Ishikawa (cell line): ENCODE data around the gene FOXO6.
A peak's percentile ranks its signal among the peaks of the same experiment; 100 is the strongest.

Source experiments
- CEBPB ChIP-seq: IDR thresholded peaks from 2 replicates; pipeline ENCODE4 v1.6.1; 2012
- CREB1 ChIP-seq: IDR thresholded peaks from 2 replicates; pipeline ENCODE4 v1.6.1; 2012; ENCODE audit warnings: low read depth
- EGR1 ChIP-seq: IDR thresholded peaks from 2 replicates; pipeline ENCODE4 v1.6.1; 2012
- EP300 ChIP-seq: IDR thresholded peaks from 2 replicates; pipeline ENCODE4 v1.6.1; 2012; ENCODE audit warnings: borderline replicate concordance
- FOXM1 ChIP-seq: IDR thresholded peaks from 2 replicates; pipeline ENCODE4 v1.6.1; 2012; ENCODE audit warnings: low read depth, borderline replicate concordance
- MAX ChIP-seq: IDR thresholded peaks from 2 replicates; pipeline ENCODE4 v1.6.1; 2012
- NFIC ChIP-seq: IDR thresholded peaks from 2 replicates; pipeline ENCODE4 v1.6.1; 2012
- RAD21 ChIP-seq: IDR thresholded peaks from 2 replicates; pipeline ENCODE4 v1.6.1; 2012; ENCODE audit warnings: low read depth
- REST ChIP-seq: IDR thresholded peaks from 2 replicates; pipeline ENCODE4 v1.6.1; 2012; ENCODE audit warnings: low read depth, mild to moderate bottlenecking
- TAF1 ChIP-seq: IDR thresholded peaks from 2 replicates; pipeline ENCODE4 v1.6.1; 2012; ENCODE audit warnings: low read depth, mild to moderate bottlenecking
- TCF12 ChIP-seq: IDR thresholded peaks from 2 replicates; pipeline ENCODE4 v1.6.1; 2012; ENCODE audit warnings: low read depth
- TEAD4 ChIP-seq: IDR thresholded peaks from 2 replicates; pipeline ENCODE4 v1.6.1; 2012
- YY1 ChIP-seq: IDR thresholded peaks from 2 replicates; pipeline ENCODE4 v1.6.1; 2012; ENCODE audit warnings: low read depth
- ZBTB7A ChIP-seq: IDR thresholded peaks from 2 replicates; pipeline ENCODE4 v1.6.1; 2012; ENCODE audit warnings: low read depth
- TF ChIP-seq, protein P1 (sequence below): IDR thresholded peaks from 2 replicates; pipeline ENCODE4 v1.6.1; 2012

Gene FOXO6

DNA sequence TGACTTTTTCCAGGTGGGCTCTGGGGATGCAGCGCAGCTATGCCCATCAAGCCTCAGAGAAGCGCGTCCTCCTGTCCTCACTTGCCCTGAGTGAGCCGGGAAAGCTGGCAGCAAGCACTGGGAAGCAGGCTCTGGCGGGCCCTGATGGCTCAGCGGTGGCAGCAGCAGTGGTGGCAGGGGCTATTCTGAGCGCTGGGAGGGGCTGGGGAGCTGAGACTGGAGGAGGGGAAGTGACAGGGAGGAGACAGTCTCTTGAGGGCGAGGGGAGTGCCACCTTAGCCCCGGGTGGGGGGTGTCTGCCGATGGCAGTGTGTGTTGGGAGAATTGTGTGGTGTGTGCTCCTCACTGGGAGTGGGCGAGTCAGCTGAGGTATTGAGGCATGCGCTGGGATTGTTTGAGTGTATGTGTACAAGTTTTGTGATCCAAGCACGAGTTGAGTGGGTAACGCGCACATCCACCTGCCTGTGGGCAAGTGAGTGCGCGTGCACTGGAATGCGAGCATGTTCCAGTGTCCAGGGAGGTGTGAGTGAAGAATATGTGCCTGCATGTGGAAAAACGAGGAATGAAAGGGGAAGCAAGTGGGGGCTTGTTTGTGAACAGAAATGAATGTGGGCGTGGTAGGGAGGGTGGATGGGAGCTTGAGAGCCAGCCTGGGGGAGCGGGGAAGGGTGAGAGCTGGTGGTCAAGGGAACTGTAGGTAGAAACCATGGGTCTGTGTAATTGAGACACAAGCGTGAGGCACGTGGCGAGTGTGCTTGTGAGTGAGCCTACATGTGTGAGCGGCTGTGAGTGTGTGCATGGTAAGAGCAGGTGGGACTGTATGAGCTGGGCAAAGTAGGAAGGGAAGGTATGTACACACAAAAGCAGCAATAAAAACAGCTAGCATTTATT, 2.9 kb upstream of the FOXO6 start:
- TF ChIP-seq REST (no peak), TAF1 (no peak), MAX (no peak), RAD21 (no peak), CREB1 (no peak)
- TF ChIP-seq, protein P1, sequence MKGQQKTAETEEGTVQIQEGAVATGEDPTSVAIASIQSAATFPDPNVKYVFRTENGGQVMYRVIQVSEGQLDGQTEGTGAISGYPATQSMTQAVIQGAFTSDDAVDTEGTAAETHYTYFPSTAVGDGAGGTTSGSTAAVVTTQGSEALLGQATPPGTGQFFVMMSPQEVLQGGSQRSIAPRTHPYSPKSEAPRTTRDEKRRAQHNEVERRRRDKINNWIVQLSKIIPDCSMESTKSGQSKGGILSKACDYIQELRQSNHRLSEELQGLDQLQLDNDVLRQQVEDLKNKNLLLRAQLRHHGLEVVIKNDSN, result no peak

- TF ChIP-seq, protein P1, result no peak
- TF ChIP-seq TEAD4 (no peak), REST (no peak), FOXM1 (no peak), RAD21 (no peak), YY1 (no peak), TCF12 (no peak), CEBPB (no peak), EGR1 (no peak), NFIC (no peak), TAF1 (no peak), ZBTB7A (no peak), MAX (no peak), EP300 (no peak), CREB1 (no peak)
Measured at GRCh38 chr1:41359211-41360073, 1.8 kb upstream of the FOXO6 start.

DNA sequence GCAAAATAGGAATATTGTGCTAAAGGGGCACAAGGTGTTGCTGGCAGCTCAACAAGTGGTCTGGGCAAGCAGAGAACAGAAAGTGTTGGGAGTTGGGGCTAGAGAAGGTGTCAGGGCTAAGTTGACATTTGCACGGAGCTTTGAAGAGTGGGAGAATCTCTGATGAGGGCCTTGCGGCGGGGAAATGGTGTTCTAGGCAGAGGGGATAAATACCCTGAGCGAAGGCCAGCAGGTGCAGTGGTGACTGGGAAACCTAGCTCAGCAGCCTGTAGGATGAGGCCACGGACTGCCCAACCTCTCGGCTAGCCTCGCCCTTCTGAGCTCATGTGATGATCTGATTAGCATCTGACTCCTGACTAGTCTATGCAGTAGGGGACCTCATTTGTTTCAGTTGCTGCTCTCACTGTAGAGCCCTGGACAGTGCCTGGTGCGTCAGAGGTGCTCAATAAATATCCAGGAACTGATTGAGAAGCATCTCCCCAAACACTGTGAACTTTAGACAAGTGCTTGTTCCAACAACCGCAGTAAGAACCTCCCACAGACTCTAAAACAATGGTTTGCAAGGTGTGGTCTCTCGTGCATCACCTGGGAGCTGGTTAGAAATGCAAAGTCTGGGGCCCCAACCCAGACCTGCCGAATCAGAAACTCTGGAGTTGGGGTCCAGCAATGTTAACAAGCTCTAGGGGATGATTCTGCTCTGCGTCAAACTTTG, 1.0 kb upstream of the FOXO6 start:
- TF ChIP-seq TEAD4, result no peak
- TF ChIP-seq, protein P1, result peak; percentile 42; the same call in 1 of the 2 replicates

GRCh38 chr1:41361495-41362356, 492 bp downstream of the FOXO6 start:
- peak; percentile 78; the same call in 1 of the 2 replicates for TF ChIP-seq MAX
- no peak for TF ChIP-seq EP300
- TF ChIP-seq ZBTB7A, result no peak
- TF ChIP-seq TCF12, result no peak
- TF ChIP-seq EGR1, result peak; percentile 54; the same call in 1 of the 2 replicates
